ENCODE results near the gene GABBR2. TPM values are rescaled to one million over a fixed set of nuclear protein-coding genes. Genes with fewer than 3 reads are reported as not detected.

Gene GABBR2
- total and polyA plus RNA-seq, 2 of the 8 experiments (the other 6 are each of a cell fraction or from before 2014, with no cell fraction given): 0.50 to 1.2 TPM

DNA sequence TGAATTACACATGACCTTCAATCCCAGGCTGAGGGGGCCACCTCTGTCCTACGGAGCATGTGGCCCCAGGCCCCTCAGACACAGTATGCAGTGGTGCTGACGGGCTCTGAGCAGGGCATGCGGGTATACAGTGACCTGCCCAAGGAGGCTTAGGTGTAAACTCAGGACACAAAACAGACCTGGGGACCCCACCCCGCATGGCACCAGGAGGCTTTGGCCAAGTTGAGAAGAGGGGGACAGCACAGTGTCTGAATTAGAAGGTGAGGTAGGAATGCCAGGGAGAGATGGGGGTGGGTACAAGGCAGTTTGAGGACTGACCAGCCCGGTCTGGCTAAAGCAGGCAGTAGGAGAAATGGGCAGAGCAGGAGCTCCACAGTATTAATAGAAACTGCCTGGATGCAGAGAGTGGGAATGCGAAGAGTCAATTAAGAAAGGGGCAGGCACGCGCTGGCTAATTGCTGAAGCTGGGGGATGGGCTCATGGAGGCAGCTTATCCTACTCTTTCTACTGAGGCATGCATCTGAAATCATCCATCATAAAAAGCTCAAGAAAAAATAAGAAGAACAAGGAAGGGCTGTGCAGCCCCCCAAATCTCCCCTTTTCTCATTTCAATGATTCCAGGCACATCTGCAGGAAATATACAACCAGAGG is 109.0 kb downstream of the GABBR2 start:
- Histone ChIP-seq H3K79me2 (ENCODE audit: control insufficient read depth in 1 of 2, insufficient read depth in 2 of 2, low read length in 2 of 2) (no peaks in the 10 kb centered on the region), H3K36me3 (ENCODE audit: control insufficient read depth in 2 of 4, insufficient read depth in 4 of 4, low read length in 3 of 4) (no peaks in the 10 kb centered on the region), H2BK20ac (ENCODE audit: low read length) (no peak overlapping the region), H3K9ac (replicated peaks in 1 of 4; ENCODE audit: extremely low read depth in 1 of 4, low read depth in 3 of 4, low read length in 3 of 4) (no peak overlapping the region), H3K23ac (ENCODE audit: insufficient read length) (no peak overlapping the region), H3K4ac (replicated peaks; ENCODE audit: insufficient read length, low read depth, low read length) (no peak overlapping the region), H2AK5ac (ENCODE audit: low read depth, low read length) (no peak overlapping the region), H3K9me3 (ENCODE audit: insufficient read depth in 2 of 2, low read depth in 1 of 2, low read length in 1 of 2) (no peaks in the 10 kb centered on the region), H4K5ac (ENCODE audit: insufficient read length, low read depth, low read length) (no peak overlapping the region), H4K8ac (ENCODE audit: extremely low read depth, insufficient read depth, low read length) (no peak overlapping the region), H3K27ac (ENCODE audit: low read depth, low read length) (no peak overlapping the region), H2BK12ac (ENCODE audit: low read depth, low read length) (no peak overlapping the region), H3K79me1 (ENCODE audit: low read depth, low read length) (no peaks in the 10 kb centered on the region), H3K4me1 (replicated peaks in 1 of 4; ENCODE audit: control insufficient read depth in 3 of 4, insufficient read depth in 4 of 4, low read length in 3 of 4) (peaks cover 0 to 3% (median 0%) of the 10 kb centered on the region in 4 experiments; a peak in 2 of 7 replicates), H3K56ac (replicated peaks; ENCODE audit: insufficient read length, low read depth, low read length) (no peak overlapping the region), H3K4me3 (ENCODE audit: extremely low read depth in 1 of 4, insufficient read depth in 2 of 4, low read depth in 3 of 4, low read length in 4 of 4) (no peak overlapping the region), H3K27me3 (replicated peaks in 1 of 4; ENCODE audit: control insufficient read depth in 3 of 4, extremely low read depth in 1 of 4, insufficient read depth in 3 of 4, low read length in 3 of 4) (no peaks in the 10 kb centered on the region), H4K91ac (replicated peaks; ENCODE audit: insufficient read length, low read length) (no peak overlapping the region), H3K4me2 (ENCODE audit: insufficient read depth in 1 of 2, low read depth in 2 of 2, low read length in 2 of 2) (no peak overlapping the region), H2AFZ (ENCODE audit: low read length) (no peak overlapping the region), H2BK5ac (ENCODE audit: low read depth, low read length) (no peak overlapping the region), H3K23me2 (ENCODE audit: low read depth, low read length) (no peaks in the 10 kb centered on the region), H2BK15ac (ENCODE audit: low read length) (no peak overlapping the region), H3K14ac (ENCODE audit: insufficient read length) (peak overlapping the region; percentile 92), H3K18ac (ENCODE audit: extremely low read depth, low read length) (no peak overlapping the region), H4K20me1 (replicated peaks in 1 of 2; ENCODE audit: control insufficient read depth in 1 of 2, insufficient read depth in 2 of 2, low read length in 2 of 2) (no peaks in the 10 kb centered on the region), H2BK120ac (replicated peaks; ENCODE audit: low read depth, low read length) (no peak overlapping the region)
- POLR2A ChIA-PET (ENCODE audit: partially characterized antibody): no interaction called here
- 79% methylated on average over 8 of the region's 8 CpGs; no CpG with 5 or more reads in 1 of the 2 experiments for WGBS, 2 experiments (ENCODE audit: extremely low coverage in 1 of 2, insufficient coverage in 1 of 2, insufficient read length in 1 of 2, insufficient replicate concordance in 2 of 2, low coverage in 1 of 2, low lambda C conversion rate in 2 of 2, missing lambda C conversion rate in 1 of 2)
- FAIRE-seq (no peak), DNase-seq (ENCODE audit: low read depth in 1 of 2, low spot score in 2 of 2) (no peak)
- CTCF ChIA-PET (ENCODE audit: partially characterized antibody): interaction anchor here (0.6 to 1.9 kb wide), 3 partner anchors 44 to 886 kb away, joined by 3 to 4 read pairs (median 3); no protein-coding TSS in a partner anchor
- TF ChIP-seq BRCA1 (IDR thresholded peaks at IDR 0.05; ENCODE audit: low read depth, low read length) (no peak), CBX8 (IDR thresholded peaks at IDR 0.05; ENCODE audit: borderline replicate concordance, low read depth, low read length) (no peak), EP300 (IDR thresholded peaks at IDR 0.05; ENCODE audit: borderline replicate concordance in 1 of 2, low read depth in 2 of 2, low read length in 2 of 2) (no peak), POLR2AphosphoS5 (IDR thresholded peaks at IDR 0.05; ENCODE audit: low read depth, low read length) (no peak)

Data from H1 (cell line).